H9 (cell line): ENCODE results near the gene C12orf50. TPM values are rescaled to one million over a fixed set of nuclear protein-coding genes. Genes with fewer than 3 reads are reported as not detected.

ENCODE experiments used
- DNase-seq: peaks from one replicate; pipeline ENCODE4 v3.0.0-alpha.2; 2017
- H2AFZ ChIP-seq: one replicate; pipeline ENCODE4 v1.6.1; 2013; ENCODE audit warnings: mild to moderate bottlenecking, low read length, control low read depth, moderate library complexity
- H2AK5ac ChIP-seq: 2 replicates; pipeline ENCODE4 v1.6.1; 2013; ENCODE audit warnings: low read length, control low read depth, mixed read lengths; ENCODE audit not compliant: insufficient read length
- H2BK120ac ChIP-seq: one replicate; pipeline ENCODE4 v1.6.1; 2013; ENCODE audit warnings: low read depth, mild to moderate bottlenecking, low read length, control low read depth, inconsistent platforms; ENCODE audit not compliant: poor library complexity, severe bottlenecking
- H2BK12ac ChIP-seq: 2 replicates; pipeline ENCODE4 v1.6.1; 2013; ENCODE audit warnings: low read length, control low read depth, mixed read lengths, low read depth; ENCODE audit not compliant: insufficient read length
- H2BK15ac ChIP-seq: 2 replicates; pipeline ENCODE4 v1.6.1; 2013; ENCODE audit warnings: low read depth, low read length, control low read depth
- H2BK20ac ChIP-seq: one replicate; pipeline ENCODE4 v1.6.1; 2013; ENCODE audit warnings: low read depth, mild to moderate bottlenecking, low read length, control low read depth, inconsistent platforms; ENCODE audit not compliant: poor library complexity, severe bottlenecking
- H2BK5ac ChIP-seq: 2 replicates; pipeline ENCODE4 v1.6.1; 2013; ENCODE audit warnings: low read length, control low read depth, mixed read lengths; ENCODE audit not compliant: insufficient read length
- H3K14ac ChIP-seq: 2 replicates; pipeline ENCODE4 v1.6.1; 2013; ENCODE audit warnings: low read length, control low read depth; ENCODE audit not compliant: insufficient read depth
- H3K18ac ChIP-seq: 2 replicates; pipeline ENCODE4 v1.6.1; 2013; ENCODE audit warnings: low read depth, mild to moderate bottlenecking, mixed read lengths, low read length, control low read depth; ENCODE audit not compliant: insufficient read length
- H3K23ac ChIP-seq: 2 replicates; pipeline ENCODE4 v1.6.1; 2013; ENCODE audit warnings: low read length, control low read depth, mixed read lengths, low read depth; ENCODE audit not compliant: insufficient read length
- H3K23me2 ChIP-seq: 2 replicates; pipeline ENCODE4 v1.6.1; 2013; ENCODE audit warnings: low read depth, mild to moderate bottlenecking, mixed read lengths, low read length, control low read depth; ENCODE audit not compliant: insufficient read length, poor library complexity, severe bottlenecking
- H3K27ac ChIP-seq: 2 replicates; pipeline ENCODE4 v1.5.1; 2013; ENCODE audit warnings: low read length, control low read depth, mixed read lengths, low read depth; ENCODE audit not compliant: insufficient read length
- H3K27me3 ChIP-seq: 2 replicates; pipeline ENCODE4 v1.6.1; 2013; ENCODE audit warnings: low read length, control low read depth, inconsistent platforms; ENCODE audit not compliant: insufficient read depth
- H3K4ac ChIP-seq: 2 replicates; pipeline ENCODE4 v1.6.1; 2013; ENCODE audit warnings: low read depth, mild to moderate bottlenecking, control low read depth, inconsistent platforms, low read length, moderate library complexity
- H3K4me1 ChIP-seq: 2 replicates; pipeline ENCODE4 v1.6.1; 2013; ENCODE audit warnings: low read length, control low read depth, inconsistent platforms; ENCODE audit not compliant: insufficient read depth
- H3K4me2 ChIP-seq: 2 replicates; pipeline ENCODE4 v1.6.1; 2013; ENCODE audit warnings: low read length, control low read depth, mixed read lengths; ENCODE audit not compliant: insufficient read length, insufficient read depth
- H3K56ac ChIP-seq: 2 replicates; pipeline ENCODE4 v1.6.1; 2013; ENCODE audit warnings: low read depth, mild to moderate bottlenecking, mixed read lengths, low read length, control low read depth; ENCODE audit not compliant: insufficient read length
- H3K79me1 ChIP-seq: 2 replicates; pipeline ENCODE4 v1.6.1; 2013; ENCODE audit warnings: low read depth, mild to moderate bottlenecking, moderate library complexity, low read length, control low read depth, inconsistent platforms; ENCODE audit not compliant: insufficient read depth, poor library complexity, severe bottlenecking
- H3K79me2 ChIP-seq: 2 replicates; pipeline ENCODE4 v1.6.1; 2013; ENCODE audit warnings: low read length, control low read depth, inconsistent platforms; ENCODE audit not compliant: insufficient read depth
- H3K9ac ChIP-seq: 2 replicates; pipeline ENCODE4 v1.6.1; 2013; ENCODE audit warnings: low read length, control low read depth, mixed read lengths; ENCODE audit not compliant: insufficient read length; ENCODE audit errors: extremely low read depth
- H3K9me3 ChIP-seq: one replicate; pipeline ENCODE4 v1.6.1; 2013; ENCODE audit warnings: low read depth, low read length, inconsistent platforms; ENCODE audit not compliant: control insufficient read depth
- H3T11ph ChIP-seq: one replicate; pipeline ENCODE4 v1.6.1; 2013; ENCODE audit warnings: mild to moderate bottlenecking, low read length, control low read depth, inconsistent platforms
- H4K20me1 ChIP-seq: one replicate; pipeline ENCODE4 v1.6.1; 2013; ENCODE audit not compliant: control insufficient read depth, insufficient read length, insufficient read depth
- H4K5ac ChIP-seq: 2 replicates; pipeline ENCODE4 v1.6.1; 2013; ENCODE audit warnings: low read depth, mild to moderate bottlenecking, mixed read lengths, low read length, control low read depth; ENCODE audit not compliant: insufficient read length
- H4K8ac ChIP-seq: replicated peaks from 2 replicates; pipeline ENCODE4 v1.6.1; 2013; ENCODE audit warnings: low read length, control low read depth, mixed read lengths, low read depth; ENCODE audit not compliant: insufficient read length
- H4K91ac ChIP-seq: 2 replicates; pipeline ENCODE4 v1.6.1; 2013; ENCODE audit warnings: low read depth, mild to moderate bottlenecking, moderate library complexity, mixed read lengths, low read length, control low read depth; ENCODE audit not compliant: insufficient read length
- H3K27ac Mint-ChIP-seq, 3 experiments: 2 replicates in 2 of 3; 3 replicates in 1 of 3; pipeline ENCODE4 v1.8.0; 2020 to 2021; ENCODE audit warnings: mixed read lengths in 3 of 3, mild to moderate bottlenecking in 1 of 3, moderate library complexity in 1 of 3
- H3K27me3 Mint-ChIP-seq: 2 replicates; pipeline ENCODE4 v1.8.0; 2021; ENCODE audit warnings: low read depth, mild to moderate bottlenecking, moderate library complexity, mixed read lengths
- H3K36me3 Mint-ChIP-seq, 3 experiments: 2 replicates in 2 of 3; 3 replicates in 1 of 3; pipeline ENCODE4 v1.8.0; 2020 to 2021; ENCODE audit warnings: low read depth in 3 of 3, mixed read lengths in 3 of 3; ENCODE audit not compliant: insufficient read depth in 1 of 3
- H3K4me1 Mint-ChIP-seq, 2 experiments: 2 replicates each; pipeline ENCODE4 v1.8.0; 2020; ENCODE audit warnings: mixed read lengths in 2 of 2
- H3K4me3 Mint-ChIP-seq, 2 experiments: 2 replicates in 1 of 2; 3 replicates in 1 of 2; pipeline ENCODE4 v1.8.0; 2020 to 2021; ENCODE audit warnings: mild to moderate bottlenecking in 2 of 2, mixed read lengths in 2 of 2, moderate library complexity in 1 of 2
- H3K9me3 Mint-ChIP-seq, 2 experiments: 2 replicates in 1 of 2; 3 replicates in 1 of 2; pipeline ENCODE4 v1.8.0; 2020; ENCODE audit warnings: mild to moderate bottlenecking in 2 of 2, mixed read lengths in 2 of 2, moderate library complexity in 1 of 2
- CTCF ChIP-seq: fragments of 200-600 bp; sonication (generic); conservative IDR thresholded peaks from 3 replicates; pipeline ENCODE4 v1.8.0; 2021; ENCODE audit warnings: antibody characterized with exemption, mild to moderate bottlenecking
- WGBS: extraction: QIAGEN DNeasy Blood & Tissue Kit; methylation state at CpG from one replicate; pipeline ENCODE4 v1.1.7; 2013; ENCODE audit warnings: missing lambda C conversion rate, low lambda C conversion rate, mixed read lengths; ENCODE audit not compliant: insufficient read length; ENCODE audit errors: extremely low coverage; 5-methylcytosine and 5-hydroxymethylcytosine counted together
- total RNA-seq: library from RNA; stranded (reverse); gene quantifications from 2 replicates; pipeline ENCODE4 v1.2.1, GENCODE V29; 2021

The C12orf50 gene
- total RNA-seq, 1 experiment from 2014 or later: 0.17 TPM

GRCh38 chr12:88044035-88044434 lies 14.8 kb upstream of the C12orf50 start:
- H3K4me1 ChIP-seq: no peaks in the 10 kb centered on the region
- no peaks in the 10 kb centered on the region for H3K27me3 ChIP-seq
- no peak overlapping the region for H2AFZ ChIP-seq
- TF ChIP-seq CTCF: no peak
- no peaks in the 10 kb centered on the region for H3K79me1 ChIP-seq
- no CpG with 5 or more reads among the region's 5 CpGs for WGBS
- Mint-ChIP-seq H3K27ac (no peak overlapping the region), H3K27me3 (no peaks in the 10 kb centered on the region), H3K4me3 (no peak overlapping the region), H3K4me1 (peaks cover 7 to 8% of the 10 kb centered on the region in 2 experiments), H3K36me3 (peaks cover 13 to 50% (median 43%) of the 10 kb centered on the region in 3 experiments; a peak in 6 of 7 replicates), H3K9me3 (no peaks in the 10 kb centered on the region)
- H2BK120ac ChIP-seq: no peak overlapping the region
- H2BK15ac ChIP-seq: no peak overlapping the region
- H3K79me2 ChIP-seq: no peaks in the 10 kb centered on the region
- no peak overlapping the region for H4K8ac ChIP-seq
- H3K23me2 ChIP-seq: no peaks in the 10 kb centered on the region
- H3K18ac ChIP-seq: no peak overlapping the region
- no peak overlapping the region for H3K14ac ChIP-seq
- no peak overlapping the region for H3K9ac ChIP-seq
- no peak overlapping the region for H2BK20ac ChIP-seq
- no peak overlapping the region for H4K5ac ChIP-seq
- no peak overlapping the region for H3K23ac ChIP-seq
- no peak overlapping the region for H3K56ac ChIP-seq
- H2AK5ac ChIP-seq: no peak overlapping the region
- no peaks in the 10 kb centered on the region for H4K20me1 ChIP-seq
- H3T11ph ChIP-seq: no peak overlapping the region
- no peak overlapping the region for H4K91ac ChIP-seq
- no peaks in the 10 kb centered on the region for H3K9me3 ChIP-seq
- H3K4me2 ChIP-seq: no peak overlapping the region
- H3K27ac ChIP-seq: no peak overlapping the region
- H2BK12ac ChIP-seq: no peak overlapping the region
- H3K4ac ChIP-seq: no peak overlapping the region
- no peak overlapping the region for H2BK5ac ChIP-seq
- no peak for DNase-seq
